NCI-H345 treated with DMSO at 0.1 percent for 48 hours (cell line): ENCODE data around the gene ZFP14.

Source experiments
- DNase-seq: peaks from one replicate; lab custom pipeline; 2025; ENCODE audit not compliant: unreplicated experiment; lab: John Stamatoyannopoulos, UW

The ZFP14 gene

GRCh38 chr19:36378625-36379509, at the start of gene ZFP14:
TSS of gene ZFP14 (minus strand) at chr19:36379201. CDS start at chr19:36367892, 11,309 bp downstream.
- DNase-seq: peak; percentile 99

GRCh38 chr19:36423925-36424324, 44.9 kb upstream of the ZFP14 start:
- DNase-seq: no peak

- no peak for DNase-seq
Measured at GRCh38 chr19:36421749-36422481, 42.9 kb upstream of the ZFP14 start.

- DNase-seq: no peak
Measured at GRCh38 chr19:36420961-36421748, 42.2 kb upstream of the ZFP14 start.

- peak; percentile 82 for DNase-seq
Measured at GRCh38 chr19:36418287-36419001, 39.4 kb upstream of the ZFP14 start, which contains the start of gene ZFP82. TSS of gene ZFP82 (minus strand) at chr19:36418644. CDS start at chr19:36409789, 8,855 bp downstream.

GRCh38 chr19:36417752-36418286, 38.8 kb upstream of the ZFP14 start:
- no peak for DNase-seq

GRCh38 chr19:36409841-36410240, 30.8 kb upstream of the ZFP14 start:
- DNase-seq: no peak

- DNase-seq: no peak
Measured at GRCh38 chr19:36408101-36408500, 29.1 kb upstream of the ZFP14 start.

- DNase-seq: no peak
Measured at GRCh38 chr19:36404498-36404897, 25.5 kb upstream of the ZFP14 start.

- DNase-seq: no peak
Measured at GRCh38 chr19:36401475-36401874, 22.5 kb upstream of the ZFP14 start.

- no peak for DNase-seq
Measured at GRCh38 chr19:36398571-36398970, 19.6 kb upstream of the ZFP14 start.

- no peak for DNase-seq
Measured at GRCh38 chr19:36392916-36393673, 14.1 kb upstream of the ZFP14 start.

- no peak for DNase-seq
Measured at GRCh38 chr19:36379510-36379819, 464 bp upstream of the ZFP14 start.

- DNase-seq: no peak
Measured at GRCh38 chr19:36377541-36378178, 1.3 kb downstream of the ZFP14 start.

GRCh38 chr19:36373638-36374156, 5.3 kb downstream of the ZFP14 start:
- DNase-seq: no peak

- no peak for DNase-seq
Measured at GRCh38 chr19:36371886-36372285, 7.1 kb downstream of the ZFP14 start.

- no peak for DNase-seq
Measured at GRCh38 chr19:36363845-36364244, 15.2 kb downstream of the ZFP14 start.

- DNase-seq: no peak
Measured at GRCh38 chr19:36340786-36341372, 38.1 kb downstream of the ZFP14 start.
